Stimulated activated CD8-positive, alpha-beta memory T cell treated with anti-CD3 and anti-CD28 coated beads, Interleukin-15, amount 100 ng/mL, for 1 hour (primary cell): ENCODE data around the gene PAFAH1B1.
"Not testable (repeated sequence)": the region's sequence is repeated elsewhere in the genome, so short reads cannot be mapped to it uniquely, and the experiment has no call there.

Experiments
- DNase-seq: peaks from one replicate; pipeline ENCODE4 v3.0.0-alpha.2; 2020; ENCODE audit warnings: low read depth

Gene PAFAH1B1

DNA sequence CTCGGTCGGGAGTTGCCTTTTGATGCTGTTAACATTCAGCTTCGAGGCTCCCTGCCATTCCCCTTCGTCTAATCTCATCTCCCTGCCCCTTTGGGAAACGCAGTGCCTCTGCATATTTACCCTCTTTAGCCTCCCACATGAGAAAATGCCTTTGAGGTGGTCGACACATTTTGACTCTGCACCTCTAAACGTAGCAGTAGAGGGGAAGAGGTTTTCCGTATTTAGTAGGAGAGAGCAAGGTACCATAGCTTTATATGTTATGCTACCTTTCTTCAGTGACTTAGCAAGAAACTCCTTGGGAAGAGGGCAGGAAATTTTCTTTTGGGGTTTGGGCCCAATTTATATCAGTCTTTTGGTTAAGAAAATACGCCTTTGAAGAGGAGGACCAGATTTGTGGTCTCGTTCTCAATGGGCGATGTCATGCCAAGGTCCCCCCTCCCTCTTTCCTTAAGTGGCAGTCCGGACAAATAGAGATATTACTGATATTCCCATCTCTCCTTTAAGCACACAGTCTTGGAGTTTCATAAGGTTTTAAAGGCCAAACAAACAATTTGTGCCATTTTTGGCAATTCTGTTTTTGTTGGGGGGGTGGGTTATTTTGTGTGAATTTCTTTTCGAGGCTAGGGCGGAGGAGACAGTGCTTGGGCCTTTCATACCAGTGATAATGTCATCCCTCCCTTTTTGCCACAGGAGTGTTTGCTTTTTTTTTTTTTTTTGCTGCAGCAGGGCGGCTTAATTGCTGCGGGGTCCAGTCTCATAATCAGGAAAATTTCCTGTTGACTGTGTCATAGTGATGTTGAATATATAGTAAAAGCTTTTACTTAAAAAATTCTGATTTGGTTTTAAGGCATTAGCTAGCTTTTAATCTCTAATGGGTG is 1.5 kb downstream of the PAFAH1B1 start:
- DNase-seq = no peak

DNA sequence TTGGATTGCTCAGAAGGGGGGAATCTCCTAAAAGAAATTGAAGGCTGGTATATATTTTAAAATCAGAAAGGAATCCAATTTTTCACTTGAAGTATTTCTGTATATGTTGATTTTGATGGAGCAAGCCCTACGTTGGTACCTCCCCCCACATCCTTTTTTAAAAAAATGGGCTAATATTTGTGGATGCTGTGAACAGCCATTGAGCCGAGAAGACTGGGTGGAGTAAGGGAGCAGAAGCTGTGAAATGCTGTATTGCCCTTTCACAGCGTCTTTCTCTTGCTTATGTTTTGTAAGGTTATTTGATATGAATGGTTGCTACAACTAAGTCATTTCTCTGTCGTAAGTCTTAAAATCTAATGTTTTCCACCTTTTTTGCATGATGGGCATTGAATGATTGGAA is 2.3 kb downstream of the PAFAH1B1 start:
- no peak for DNase-seq

DNA sequence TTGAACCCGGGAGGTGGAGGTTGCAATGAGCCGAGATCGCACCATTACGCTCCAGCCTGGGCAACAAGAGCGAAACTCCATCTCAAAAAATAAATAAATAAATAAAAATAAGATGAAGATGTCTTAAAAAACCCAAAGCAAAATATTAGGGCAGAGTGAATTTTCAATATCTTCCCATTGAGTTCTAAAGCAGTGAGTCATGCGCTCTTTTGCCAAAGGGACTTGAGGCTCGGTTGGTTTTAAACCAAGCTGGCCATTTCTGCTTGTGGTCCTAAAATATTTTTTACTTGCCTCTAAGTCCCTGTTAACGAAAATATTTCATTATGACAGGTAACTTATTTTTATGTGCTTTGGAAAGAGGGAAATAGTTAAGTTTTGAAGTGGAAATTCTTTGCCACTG is 4.7 kb downstream of the PAFAH1B1 start:
- DNase-seq = no peak

DNA sequence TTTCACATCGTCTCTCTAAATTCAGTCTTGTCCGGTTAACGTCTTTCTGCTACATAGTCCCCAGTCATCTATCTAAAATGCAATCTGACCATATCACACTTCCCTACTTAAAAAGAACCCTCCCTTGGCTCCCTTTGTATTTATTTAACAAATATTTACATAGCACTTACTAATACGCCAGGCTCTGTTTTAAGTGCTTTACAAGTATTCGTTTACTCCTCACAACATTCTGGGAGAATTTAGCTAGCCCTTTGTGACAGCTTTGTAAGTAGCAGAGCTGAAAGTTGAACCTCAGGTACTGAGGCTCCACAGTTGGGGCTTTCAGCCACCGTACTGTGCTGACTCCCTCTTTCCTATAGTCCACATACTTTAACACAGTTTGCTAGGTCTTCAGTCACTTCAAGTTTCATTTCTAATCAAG is 9.2 kb downstream of the PAFAH1B1 start:
- DNase-seq = no peak

DNA sequence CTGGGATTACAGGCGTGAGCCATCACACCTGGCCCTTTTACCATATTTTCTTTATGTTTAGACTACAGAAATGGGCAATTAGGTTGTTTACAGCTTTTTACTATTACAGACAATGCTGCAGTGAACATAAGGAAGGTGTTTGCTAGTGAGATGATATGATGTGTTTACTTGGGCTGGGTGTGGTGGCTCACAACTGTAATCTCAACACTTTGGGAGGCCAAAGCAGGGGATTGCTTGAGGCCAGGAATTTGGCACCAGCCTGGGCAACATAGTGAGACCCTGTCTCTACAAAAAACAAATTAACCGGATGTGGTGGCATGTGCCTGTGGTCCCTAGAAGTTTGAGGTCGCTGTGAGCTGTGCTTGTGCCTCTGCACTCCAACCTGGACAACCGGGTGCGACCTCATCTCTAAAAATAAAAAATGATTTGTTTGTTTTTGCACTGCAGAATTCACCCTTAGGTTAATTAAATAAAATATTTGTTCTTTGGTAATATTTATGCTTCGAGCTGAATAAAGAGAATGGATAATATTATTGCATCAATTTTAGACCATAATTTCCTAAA is 15.0 kb downstream of the PAFAH1B1 start:
- DNase-seq = no peak

DNA sequence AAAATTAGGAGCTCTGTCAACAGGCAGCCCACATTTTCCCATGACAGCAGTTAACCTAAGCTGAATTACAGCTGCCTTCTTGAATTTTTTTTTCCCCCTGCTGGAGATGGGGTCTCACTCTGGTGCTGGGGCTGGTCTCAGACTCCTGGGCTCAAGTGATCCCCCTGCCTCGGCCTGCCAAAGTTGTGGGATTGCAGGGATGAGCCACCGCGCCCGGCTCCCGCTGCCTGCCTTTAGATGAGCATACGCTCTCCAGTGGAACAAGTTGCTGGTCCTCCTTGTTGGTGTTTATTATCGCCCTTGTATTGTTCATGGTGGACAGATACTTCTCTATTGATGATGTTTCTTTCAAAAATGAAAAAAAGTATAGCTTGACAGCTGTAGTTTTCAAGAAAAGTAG is 15.6 kb downstream of the PAFAH1B1 start:
- DNase-seq = no peak

DNA sequence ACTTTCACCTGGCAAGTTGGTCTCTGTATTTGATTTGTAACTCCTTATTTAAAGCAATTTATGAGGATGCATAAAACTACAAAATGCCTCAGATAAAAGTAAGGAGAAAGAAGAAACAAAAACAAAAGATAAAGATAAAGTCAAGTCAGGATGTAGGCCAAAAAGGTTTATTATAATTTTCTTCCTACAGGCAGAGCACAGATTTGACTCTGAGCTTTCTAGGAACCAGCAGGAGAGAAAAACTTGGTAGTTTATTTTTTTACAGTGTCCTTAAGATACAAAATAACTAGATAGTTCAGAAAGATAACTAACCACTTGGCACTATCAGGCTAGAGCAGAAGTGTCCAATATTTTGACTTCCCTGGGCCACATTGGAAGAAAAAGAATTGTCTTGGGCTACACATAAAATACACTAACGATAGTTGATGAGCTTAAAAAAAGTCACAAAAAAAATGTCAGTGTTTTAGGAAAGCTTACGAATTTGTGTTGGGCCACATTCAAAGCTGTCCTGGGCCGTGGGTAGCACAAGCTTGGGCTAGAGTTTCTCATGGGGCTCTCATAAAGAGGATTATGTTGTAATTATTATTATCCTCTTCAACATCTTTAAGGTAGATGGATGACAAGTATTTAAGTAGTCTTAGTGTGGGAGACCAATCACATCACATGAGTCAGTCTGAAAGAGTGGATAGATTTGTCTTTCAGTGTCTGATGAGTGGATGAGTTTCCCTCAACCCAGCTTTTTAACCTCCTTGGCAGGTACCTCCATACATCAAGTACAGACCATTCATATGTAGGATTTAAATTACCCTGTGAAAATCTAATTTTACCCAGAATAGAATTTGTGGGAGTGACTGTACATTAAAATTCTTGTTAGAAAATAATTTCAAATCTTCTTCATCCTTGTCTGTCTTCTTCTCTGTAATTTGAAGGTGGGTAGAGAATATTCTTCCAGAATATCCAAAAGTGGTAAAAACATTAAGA is 17.0 kb downstream of the PAFAH1B1 start:
- DNase-seq = no peak

DNA sequence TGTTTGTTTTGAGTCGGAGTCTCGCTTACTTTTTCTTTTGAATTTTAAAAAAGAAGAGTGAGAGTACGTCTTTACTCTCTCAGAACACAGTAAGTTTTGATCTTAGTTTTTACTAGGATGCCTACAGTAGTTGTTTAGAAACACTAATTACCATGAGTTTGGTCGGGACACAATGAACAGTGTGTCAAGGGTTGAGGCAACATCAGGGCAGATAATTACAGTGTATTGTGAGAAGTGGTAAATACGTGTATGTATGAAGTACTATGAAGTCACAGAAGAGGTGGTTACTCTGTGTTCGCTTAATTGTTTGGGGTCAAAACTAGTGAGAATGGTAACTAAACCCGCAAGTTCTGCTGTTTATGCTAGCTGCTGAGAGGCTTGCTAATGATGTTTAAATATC is 18.2 kb downstream of the PAFAH1B1 start:
- no peak for DNase-seq

DNA sequence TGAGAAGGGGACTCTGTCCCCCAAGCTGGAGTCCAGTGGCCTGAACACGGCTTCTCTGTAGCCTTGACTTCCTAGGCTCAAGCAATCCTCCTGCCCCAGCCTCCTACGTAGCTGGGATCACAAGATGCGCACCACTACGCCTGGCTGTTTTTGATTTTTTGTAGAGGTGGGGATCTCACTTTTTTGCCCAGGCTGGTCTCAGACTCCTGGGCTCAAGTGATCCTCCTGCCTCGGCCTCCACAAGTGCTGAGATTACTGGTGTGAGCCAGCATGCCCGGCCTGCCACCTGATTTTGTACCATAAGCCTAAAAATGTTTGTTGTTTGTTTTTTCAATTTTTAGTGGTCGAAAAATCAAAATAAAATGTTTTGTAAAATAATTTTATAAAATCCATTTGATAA is 19.2 kb downstream of the PAFAH1B1 start:
- DNase-seq = no peak

DNA sequence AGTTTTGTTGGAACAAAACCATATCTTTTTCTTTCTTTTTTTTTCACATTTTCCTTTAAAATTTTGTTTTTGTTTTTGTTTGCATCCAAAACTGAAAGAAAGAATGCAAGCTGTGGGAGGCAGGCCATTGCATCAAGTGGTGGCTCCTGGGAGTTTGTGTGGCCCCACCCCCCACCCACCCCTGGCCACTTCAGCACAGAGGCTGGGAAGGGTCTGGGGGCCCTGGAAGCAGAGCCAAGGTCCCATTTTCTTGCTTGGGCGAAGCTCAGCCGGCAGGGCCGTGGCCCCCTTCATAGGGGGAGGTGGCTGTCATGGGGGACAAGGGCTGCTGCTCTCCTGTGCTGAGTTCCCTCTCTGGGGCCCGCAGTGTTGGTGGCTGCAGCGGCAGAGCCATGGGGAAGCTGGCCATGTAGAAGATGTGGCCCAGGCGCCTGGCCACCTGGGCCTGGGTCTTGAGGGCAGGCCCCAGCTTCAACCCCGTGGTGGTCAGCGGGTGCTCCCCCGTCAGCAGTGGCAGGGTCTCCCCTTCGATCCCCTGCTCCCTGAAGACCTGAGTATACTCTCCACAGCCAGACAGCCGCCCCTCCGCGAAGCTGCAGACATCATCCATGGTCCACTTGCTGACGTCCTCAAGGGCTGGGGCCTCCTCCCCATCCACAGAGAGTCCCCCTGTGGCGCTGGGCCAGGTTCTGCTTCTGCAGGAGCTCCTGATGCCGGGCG is 19.8 kb downstream of the PAFAH1B1 start:
- DNase-seq = no peak

DNA sequence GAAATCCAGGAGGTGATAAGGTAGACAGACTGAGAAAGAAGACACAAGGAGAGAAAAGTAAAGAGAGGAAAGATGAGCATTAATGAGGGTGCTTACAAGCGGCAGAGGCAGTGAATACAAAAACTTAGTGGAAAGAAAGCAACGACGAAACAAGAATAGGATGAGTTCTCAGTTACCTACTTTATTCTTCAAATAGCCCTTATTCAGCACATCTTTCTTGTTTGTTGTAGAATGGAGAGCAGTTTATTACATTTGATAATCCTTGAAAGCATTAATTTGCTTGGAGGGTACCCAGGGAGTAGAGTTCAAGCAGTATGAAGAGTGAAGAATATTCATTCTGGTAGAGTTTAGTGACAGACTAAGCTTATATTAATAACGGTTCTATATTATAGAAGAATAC is 22.4 kb downstream of the PAFAH1B1 start:
- no peak for DNase-seq

DNA sequence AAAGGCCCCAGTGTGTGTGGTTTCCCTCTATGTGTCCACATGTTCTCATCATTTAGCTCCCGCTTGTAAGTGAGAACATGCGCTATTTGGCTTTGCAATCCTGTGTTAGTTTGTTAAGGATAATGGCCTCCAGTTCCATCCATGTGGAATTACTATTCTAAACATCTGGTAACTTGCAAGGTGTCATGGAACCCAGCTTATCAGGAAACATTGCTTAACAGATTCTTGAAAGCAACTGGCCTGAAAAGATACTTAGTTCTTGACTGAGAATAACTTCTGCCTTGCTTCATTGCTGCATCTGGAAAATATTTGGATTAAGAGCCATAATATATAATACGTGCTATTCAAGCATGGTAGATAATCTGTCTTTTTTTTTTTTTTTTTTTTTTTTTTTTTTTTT is 27.8 kb downstream of the PAFAH1B1 start:
- no peak for DNase-seq

DNA sequence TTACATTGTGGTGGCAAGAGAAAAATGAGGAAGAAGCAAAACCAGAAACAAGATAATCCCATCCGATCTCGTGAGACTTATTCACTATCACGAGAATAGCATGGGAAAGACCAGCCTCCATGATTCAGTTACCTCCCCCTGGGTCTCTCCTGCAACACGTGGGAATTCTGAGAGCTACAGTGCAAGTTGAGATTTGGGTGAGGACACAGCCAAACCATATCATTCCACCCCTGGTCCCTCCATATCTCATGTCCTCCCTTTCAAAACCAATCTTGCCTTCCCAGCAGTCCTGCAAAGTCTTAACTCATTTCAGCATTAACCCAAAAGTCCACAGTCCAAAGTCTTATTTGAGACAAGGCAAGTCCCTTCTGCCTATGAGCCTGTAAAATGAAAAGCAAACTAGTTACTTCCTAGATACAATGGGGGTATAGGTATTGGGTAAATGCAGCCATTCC is 28.5 kb downstream of the PAFAH1B1 start:
- not testable (repeated sequence) for DNase-seq

DNA sequence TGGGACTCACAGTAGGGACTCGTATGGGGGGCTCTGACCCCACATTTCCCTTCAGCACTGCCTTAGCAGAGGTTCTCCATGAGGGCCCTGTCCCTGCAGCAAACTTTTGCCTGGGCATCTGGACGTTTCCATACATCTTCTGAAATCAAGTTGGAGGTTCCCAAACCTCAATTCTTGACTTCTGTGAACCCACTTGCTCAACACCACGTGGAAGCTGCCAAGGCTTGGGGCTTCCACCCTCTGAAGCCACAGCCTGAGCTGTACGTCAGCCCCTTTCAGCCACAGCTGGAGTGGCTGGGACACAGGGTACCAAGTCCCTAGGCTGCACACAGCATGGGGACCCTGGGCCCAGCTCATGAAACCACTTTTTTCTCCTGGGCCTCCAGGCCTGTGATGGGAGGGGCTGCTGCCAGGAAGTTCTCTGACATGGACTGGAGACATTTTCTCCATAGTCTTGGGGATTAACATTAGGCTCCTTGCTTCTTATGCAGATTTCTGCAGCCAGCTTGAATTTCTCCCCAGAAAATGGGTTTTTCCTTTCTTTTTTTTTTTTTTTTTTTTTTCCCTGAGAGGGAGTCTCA is 29.4 kb downstream of the PAFAH1B1 start:
- DNase-seq = not testable (repeated sequence)

DNA sequence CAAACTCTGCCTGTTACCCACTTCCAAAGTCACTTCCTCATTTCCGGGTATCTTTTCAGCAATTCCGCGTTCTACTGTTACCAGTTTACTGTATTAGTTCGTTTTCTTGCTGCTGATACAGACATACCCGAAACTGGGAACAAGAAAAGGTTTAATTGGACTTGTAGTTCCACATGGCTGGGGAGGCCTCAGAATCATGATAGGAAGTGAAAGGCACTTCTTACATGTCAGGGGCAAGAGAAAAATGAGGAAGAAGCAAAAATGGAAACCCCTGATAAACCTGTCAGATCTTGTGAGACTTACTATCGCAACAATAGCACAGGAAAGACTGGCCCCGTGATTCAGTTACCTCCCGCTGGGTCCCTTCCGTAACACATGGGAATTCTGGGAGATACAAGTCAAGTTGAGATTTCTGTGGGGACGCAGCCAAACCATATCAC is 30.9 kb downstream of the PAFAH1B1 start:
- no peak for DNase-seq

DNA sequence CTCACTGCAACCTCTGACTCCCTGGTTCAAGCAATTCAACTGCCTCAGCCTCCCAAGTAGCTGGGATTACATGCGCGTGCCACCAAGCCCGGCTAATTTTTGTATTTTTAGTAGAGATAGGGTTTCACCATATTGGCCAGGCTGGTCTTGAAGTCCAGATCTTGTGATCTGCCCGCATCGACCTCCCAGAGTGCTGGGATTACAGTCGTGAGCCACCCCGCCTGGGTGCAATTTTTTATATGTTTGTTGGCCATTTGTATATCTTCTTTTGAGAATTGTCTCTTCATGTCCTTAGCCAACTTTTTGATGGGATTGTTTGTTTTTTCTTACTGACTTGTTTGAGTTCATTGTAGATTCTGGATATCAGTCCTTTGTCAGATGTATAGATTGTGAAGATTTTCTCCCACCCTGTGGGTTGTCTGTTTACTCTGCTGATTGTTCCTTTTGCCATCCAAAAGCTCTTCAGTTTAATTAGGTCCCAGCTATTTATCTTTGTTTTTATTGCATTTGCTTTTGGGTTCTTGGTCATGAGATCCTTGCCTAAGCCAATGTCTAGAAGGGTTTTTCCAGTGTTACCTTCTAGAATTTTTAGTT is 33.3 kb downstream of the PAFAH1B1 start:
- DNase-seq = not testable (repeated sequence)

DNA sequence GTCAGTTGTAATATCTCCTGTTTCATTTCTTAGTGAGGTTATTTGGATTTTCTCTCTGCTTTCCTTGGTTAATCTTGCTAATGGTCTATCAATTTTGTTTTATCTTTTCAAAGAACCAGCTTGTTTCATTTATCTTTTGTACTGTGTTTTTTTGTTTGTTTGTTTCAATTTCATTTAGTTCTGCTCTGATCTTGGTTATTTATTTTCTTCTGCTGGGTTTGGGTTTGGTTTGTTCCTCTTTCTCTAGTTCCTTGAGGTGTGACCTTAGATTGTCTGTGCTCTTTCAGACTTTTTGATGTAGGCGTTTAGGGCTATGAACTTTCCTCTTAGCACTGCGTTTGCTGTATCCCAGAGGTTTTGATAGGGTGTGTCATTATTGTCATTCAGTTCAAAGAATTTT is 35.5 kb downstream of the PAFAH1B1 start:
- not testable (repeated sequence) for DNase-seq

DNA sequence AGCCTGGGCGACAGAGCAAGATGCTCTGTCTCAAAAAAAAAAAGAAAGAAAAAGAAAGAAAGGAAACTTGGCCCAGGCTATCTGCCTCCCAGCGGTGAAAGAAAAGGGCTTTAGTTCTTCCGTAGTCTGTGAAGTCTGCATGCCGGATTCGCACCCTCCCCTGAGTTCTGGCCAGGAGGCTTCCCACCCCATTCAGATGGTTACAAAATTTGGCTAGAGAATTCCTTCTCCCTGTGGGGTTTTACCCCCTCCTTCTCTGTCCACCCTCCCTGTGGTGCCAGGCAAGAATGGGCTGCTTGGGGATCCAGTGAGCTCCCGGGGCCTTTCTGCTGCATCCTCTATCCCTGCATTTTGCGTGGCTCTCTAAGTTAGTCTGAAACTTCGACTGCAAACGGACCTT is 37.8 kb downstream of the PAFAH1B1 start:
- DNase-seq = no peak

DNA sequence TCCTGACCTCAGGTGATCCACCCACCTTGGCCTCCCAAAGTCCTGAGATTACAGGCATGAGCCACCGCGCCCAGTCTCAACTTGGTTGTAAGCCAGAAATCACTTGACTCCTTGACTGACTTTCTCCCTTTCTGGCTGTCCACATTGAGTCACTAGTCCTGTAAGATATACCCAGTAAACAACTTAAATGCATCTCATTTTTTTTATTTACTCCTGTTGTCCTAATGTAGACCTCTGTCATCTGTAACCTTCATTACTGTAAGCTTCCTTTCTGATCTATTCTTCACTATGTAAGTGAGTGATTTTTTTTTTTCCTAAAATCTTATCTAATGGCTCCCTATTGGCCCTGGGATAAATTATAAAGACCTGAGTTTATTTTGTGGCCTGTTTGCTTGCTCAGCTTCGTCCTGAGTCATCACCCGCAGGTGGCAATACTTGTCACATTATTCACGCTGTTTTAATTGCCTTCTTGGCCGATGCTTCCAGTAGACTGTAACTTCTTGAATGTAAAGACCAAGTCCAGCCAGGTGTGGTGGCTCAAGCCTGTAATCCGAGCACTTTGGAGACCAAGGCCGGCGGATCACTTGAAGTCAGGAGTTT is 41.0 kb downstream of the PAFAH1B1 start:
- no peak for DNase-seq

DNA sequence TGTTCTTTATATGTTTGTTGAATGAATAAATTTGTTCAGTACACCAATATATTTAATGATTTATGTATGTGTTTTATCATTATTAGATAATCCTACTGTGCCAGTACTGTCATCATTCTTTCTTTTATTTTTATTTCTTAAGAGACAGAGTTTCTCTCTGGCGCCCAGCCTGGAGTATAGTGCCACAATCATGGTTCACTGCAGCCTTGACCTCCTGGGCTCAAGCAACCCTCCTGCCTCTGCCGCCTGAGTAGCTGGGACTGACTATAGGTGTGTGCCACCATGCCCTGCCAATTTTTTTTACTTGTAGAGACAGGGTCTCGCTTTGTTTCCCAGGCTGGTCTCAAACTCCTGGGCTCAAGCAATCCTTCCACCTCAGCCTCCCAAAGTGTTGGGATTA is 41.8 kb downstream of the PAFAH1B1 start:
- no peak for DNase-seq

DNA sequence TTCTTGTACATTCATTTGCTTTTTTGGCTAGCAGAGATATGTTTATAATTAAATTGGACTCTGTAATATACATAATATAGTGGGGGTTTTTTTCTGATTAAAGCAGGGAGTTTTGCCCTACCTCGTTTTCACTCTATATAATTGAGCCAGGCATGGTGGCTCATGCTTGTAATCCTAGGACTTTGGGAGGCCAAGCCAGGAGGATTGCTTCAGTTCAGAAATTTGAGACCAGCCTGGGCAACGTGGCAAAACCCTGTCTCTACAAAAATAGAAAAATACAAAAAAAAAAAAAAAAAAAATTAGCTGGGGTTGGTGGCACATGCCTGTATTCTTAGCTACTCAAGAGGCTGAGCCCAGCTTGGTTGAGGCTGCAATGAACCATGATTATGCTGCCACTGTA is 42.2 kb downstream of the PAFAH1B1 start:
- no peak for DNase-seq
